Measurements from ENCODE around the gene ALG10B.
"Not testable (repeated sequence)": the region's sequence is repeated elsewhere in the genome, so short reads cannot be mapped to it uniquely, and the experiment has no call there.

ALG10B gene

GRCh38 chr12:38316391-38317129, at the start of gene ALG10B:
Gene ALG10B (plus strand): TSS chr12:38316774. CDS start chr12:38316894, 120 bp downstream.
- DNase-seq: peak; percentile 92

GRCh38 chr12:38268612-38269011, 48.0 kb upstream of the ALG10B start:
- no peak for DNase-seq

GRCh38 chr12:38269897-38270296, 46.7 kb upstream of the ALG10B start:
- no peak for DNase-seq

GRCh38 chr12:38279756-38280155, 36.8 kb upstream of the ALG10B start:
- DNase-seq: no peak

GRCh38 chr12:38282886-38283285, 33.7 kb upstream of the ALG10B start:
- no peak for DNase-seq

GRCh38 chr12:38289396-38289795, 27.2 kb upstream of the ALG10B start:
- no peak for DNase-seq

GRCh38 chr12:38291160-38291559, 25.4 kb upstream of the ALG10B start:
- DNase-seq: no peak

- not testable (repeated sequence) for DNase-seq
Measured at GRCh38 chr12:38302972-38303371, 13.6 kb upstream of the ALG10B start.

GRCh38 chr12:38321966-38322365, 5.4 kb downstream of the ALG10B start:
- not testable (repeated sequence) for DNase-seq

GRCh38 chr12:38324912-38325311, 8.3 kb downstream of the ALG10B start:
- DNase-seq: no peak

- DNase-seq: no peak
Measured at GRCh38 chr12:38327356-38327755, 10.8 kb downstream of the ALG10B start.

GRCh38 chr12:38328306-38328895, 11.8 kb downstream of the ALG10B start:
- DNase-seq: no peak

GRCh38 chr12:38330414-38330813, 13.8 kb downstream of the ALG10B start:
- not testable (repeated sequence) for DNase-seq

GRCh38 chr12:38332814-38333213, 16.2 kb downstream of the ALG10B start:
- DNase-seq: no peak

- DNase-seq: no peak
Measured at GRCh38 chr12:38342444-38342843, 25.9 kb downstream of the ALG10B start.

GRCh38 chr12:38343256-38343655, 26.7 kb downstream of the ALG10B start:
- DNase-seq: not testable (repeated sequence)

- DNase-seq: not testable (repeated sequence)
Measured at GRCh38 chr12:38343916-38344315, 27.3 kb downstream of the ALG10B start.

- DNase-seq: no peak
Measured at GRCh38 chr12:38350342-38351174, 34.0 kb downstream of the ALG10B start.

- DNase-seq: not testable (repeated sequence)
Measured at GRCh38 chr12:38351175-38351508, 34.6 kb downstream of the ALG10B start.

- no peak for DNase-seq
Measured at GRCh38 chr12:38367506-38367905, 50.9 kb downstream of the ALG10B start.

GRCh38 chr12:38370311-38370710, 53.7 kb downstream of the ALG10B start:
- no peak for DNase-seq

GRCh38 chr12:38373784-38374183, 57.2 kb downstream of the ALG10B start:
- DNase-seq: no peak

- no peak for DNase-seq
Measured at GRCh38 chr12:38374751-38375150, 58.2 kb downstream of the ALG10B start.

Data from activated T-cell treated with anti-CD3 and anti-CD28 coated beads, Interleukin-2, amount 50 U/mL, for 1 hour (primary cell).